Measurements from ENCODE around the gene CATSPERD.

GRCh38 chr19:5778402-5778801 is 58.0 kb downstream of the CATSPERD start:
- TF ChIP-seq EZH2 (IDR thresholded peaks at IDR 0.05; ENCODE audit: low read depth) (no peak), CTCF (conservative IDR thresholded peaks at IDR 0.05) (no peak)
